ENCODE data around the gene GABRE.

Gene GABRE, protein sequence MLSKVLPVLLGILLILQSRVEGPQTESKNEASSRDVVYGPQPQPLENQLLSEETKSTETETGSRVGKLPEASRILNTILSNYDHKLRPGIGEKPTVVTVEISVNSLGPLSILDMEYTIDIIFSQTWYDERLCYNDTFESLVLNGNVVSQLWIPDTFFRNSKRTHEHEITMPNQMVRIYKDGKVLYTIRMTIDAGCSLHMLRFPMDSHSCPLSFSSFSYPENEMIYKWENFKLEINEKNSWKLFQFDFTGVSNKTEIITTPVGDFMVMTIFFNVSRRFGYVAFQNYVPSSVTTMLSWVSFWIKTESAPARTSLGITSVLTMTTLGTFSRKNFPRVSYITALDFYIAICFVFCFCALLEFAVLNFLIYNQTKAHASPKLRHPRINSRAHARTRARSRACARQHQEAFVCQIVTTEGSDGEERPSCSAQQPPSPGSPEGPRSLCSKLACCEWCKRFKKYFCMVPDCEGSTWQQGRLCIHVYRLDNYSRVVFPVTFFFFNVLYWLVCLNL

DNA sequence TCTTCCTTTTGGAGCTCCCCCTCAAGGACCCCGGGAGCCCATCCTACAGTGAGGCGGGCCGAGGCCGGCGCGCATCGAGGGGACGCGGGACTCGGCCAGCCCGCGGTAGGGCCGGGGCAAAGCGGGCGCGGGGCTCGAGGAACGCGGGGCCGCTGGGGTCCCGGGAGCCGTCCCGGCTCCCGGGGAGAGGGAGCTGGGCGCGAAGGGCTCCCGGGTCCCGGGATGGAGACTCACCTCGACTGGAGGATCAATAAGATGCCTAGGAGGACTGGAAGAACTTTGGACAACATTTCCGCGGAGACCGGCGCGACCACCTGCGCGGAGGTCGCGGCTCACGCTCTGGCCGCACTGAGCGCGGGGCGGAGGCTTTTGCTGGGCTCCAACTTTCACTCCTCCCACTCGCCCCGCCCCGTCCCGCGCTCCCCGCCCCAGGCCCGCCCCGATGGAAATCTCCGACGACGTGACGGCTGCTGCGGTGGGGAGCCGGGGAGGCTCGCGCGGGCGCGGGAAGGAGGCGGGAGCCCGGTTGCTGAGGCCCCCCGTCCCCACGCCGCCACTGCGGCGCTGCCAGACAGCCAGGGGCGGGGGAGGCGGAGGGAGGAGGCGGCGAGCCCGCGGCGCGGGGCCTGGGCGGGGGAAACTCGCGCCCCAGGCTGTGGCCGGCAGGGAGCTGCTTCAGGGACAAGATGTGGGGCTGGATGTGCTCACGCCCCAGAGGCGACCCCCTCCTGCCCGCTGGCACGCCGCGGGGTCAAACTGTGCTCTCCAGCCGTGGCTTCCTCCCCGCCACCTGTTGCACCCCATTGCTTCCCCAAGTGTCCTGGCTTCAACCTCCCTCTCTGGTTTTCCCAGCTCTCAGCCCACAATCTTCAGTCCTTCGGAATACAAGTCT is at the start of gene GABRE:
TSS of gene GABRE (minus strand) at position 341 of the 892 bp plus-strand sequence. CDS start at position 290, 51 bp downstream.
- TF ChIP-seq, protein P1, sequence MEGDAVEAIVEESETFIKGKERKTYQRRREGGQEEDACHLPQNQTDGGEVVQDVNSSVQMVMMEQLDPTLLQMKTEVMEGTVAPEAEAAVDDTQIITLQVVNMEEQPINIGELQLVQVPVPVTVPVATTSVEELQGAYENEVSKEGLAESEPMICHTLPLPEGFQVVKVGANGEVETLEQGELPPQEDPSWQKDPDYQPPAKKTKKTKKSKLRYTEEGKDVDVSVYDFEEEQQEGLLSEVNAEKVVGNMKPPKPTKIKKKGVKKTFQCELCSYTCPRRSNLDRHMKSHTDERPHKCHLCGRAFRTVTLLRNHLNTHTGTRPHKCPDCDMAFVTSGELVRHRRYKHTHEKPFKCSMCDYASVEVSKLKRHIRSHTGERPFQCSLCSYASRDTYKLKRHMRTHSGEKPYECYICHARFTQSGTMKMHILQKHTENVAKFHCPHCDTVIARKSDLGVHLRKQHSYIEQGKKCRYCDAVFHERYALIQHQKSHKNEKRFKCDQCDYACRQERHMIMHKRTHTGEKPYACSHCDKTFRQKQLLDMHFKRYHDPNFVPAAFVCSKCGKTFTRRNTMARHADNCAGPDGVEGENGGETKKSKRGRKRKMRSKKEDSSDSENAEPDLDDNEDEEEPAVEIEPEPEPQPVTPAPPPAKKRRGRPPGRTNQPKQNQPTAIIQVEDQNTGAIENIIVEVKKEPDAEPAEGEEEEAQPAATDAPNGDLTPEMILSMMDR (IDR thresholded peaks at IDR 0.05; ENCODE audit: borderline replicate concordance, insufficient read depth, low read depth, low read length), result no peak
- H3K4me3 ChIP-seq (ENCODE audit: low read depth, low read length), result no peak within 1 kb of the TSS

DNA sequence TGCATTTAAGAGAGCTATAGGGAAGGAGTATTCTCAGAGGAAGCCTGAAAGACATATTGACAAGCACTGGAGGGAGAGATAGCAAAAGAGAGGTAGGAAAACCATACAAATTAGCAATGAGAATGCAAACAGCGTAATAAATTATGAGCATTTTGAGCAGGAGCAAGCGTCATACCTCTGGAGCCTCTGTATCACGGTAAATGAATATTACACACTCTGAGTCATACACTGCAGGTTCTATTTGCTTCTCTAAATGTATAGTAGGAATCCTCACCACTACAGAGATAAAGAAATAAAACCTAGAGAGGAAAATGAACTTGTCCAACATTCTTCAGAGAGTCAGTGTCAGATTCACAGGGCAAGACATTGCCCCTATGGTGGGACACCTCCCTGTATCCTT is 46.4 kb upstream of the GABRE start:
- TF ChIP-seq, protein P1 (IDR thresholded peaks at IDR 0.05; ENCODE audit: borderline replicate concordance, insufficient read depth, low read depth, low read length), result no peak
- H3K4me3 ChIP-seq (ENCODE audit: low read depth, low read length), result no peak overlapping the region

DNA sequence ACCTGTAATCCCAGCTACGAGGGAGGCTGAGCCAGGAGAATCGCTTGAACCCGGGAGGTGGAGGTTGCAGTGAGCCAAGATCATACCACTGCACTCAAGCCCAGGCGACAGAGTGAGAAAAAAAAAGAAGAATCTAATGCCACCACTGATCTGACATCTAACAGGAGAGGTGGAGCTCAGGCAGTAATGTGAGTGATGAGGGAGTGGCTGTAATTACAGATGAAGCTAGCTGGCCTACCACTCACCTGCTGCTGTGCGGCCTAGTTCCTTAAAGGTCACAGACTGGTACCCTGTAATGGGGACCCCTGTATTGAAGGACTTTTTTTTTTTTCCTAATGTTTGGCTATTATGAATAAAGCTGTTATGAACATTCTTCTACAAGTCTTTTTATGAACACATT is 25.3 kb upstream of the GABRE start:
- no peak overlapping the region for H3K4me3 ChIP-seq (ENCODE audit: low read depth, low read length)
- TF ChIP-seq, protein P1 (IDR thresholded peaks at IDR 0.05; ENCODE audit: borderline replicate concordance, insufficient read depth, low read depth, low read length), result no peak

DNA sequence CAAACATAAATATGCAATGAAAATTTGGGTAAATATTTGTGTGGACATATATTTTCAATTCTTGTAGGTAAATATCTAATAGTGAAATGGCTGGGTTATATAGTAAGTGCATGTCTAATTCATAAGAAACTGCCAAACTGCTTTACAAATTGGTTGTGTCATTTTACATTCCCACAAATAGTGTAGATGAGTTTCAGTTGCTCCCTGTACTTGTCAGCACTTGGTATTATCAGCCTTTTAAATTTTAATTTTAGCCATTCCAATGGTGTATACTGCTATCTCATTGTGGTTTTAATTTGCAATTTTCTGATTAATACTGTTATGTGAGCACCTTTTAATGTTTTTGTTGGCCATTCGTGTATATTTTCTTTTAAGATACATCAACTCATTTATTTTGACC is 23.1 kb upstream of the GABRE start:
- H3K4me3 ChIP-seq (ENCODE audit: low read depth, low read length), result no peak overlapping the region
- TF ChIP-seq, protein P1 (IDR thresholded peaks at IDR 0.05; ENCODE audit: borderline replicate concordance, insufficient read depth, low read depth, low read length), result no peak

DNA sequence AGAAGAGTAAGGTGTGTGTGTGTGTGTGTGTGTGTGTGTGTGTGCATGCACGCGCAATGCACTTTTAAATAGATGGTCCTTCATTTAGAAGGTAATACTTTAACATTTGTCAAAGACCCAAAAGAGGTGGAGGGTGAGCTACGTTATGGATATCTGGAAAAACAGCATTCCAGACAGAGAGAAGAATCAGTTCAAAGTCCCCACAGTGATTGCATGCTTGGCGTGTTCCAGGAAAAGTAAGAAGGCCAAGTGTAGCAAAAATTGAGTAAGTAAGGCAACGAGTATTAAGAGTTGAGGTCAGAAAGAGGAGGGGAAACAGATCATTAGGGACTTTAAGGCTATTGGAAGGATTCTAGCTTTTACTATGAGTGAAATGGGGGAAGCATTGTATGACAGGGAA is 21.9 kb upstream of the GABRE start:
- TF ChIP-seq, protein P1 (IDR thresholded peaks at IDR 0.05; ENCODE audit: borderline replicate concordance, insufficient read depth, low read depth, low read length), result no peak
- no peak overlapping the region for H3K4me3 ChIP-seq (ENCODE audit: low read depth, low read length)

DNA sequence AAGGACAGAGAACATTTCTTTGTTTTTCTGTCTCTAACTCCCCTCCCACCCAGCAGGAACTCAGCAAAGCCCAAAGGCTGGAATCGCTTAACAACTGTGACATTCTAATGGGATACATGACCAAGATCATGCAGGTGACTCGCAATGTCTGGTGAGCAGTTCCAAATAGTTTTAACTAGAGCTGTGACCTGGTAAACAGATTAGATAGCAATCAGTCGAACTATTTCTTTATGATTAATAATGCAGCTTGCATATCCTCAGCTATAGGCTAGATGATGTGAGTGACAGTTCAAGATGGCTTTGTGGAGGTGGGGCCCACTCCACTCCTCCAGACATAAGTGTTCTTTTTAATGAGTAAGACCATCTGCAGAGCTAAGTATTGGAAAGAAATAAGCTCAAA is 20.0 kb upstream of the GABRE start:
- H3K4me3 ChIP-seq (ENCODE audit: low read depth, low read length), result no peak overlapping the region
- TF ChIP-seq, protein P1 (IDR thresholded peaks at IDR 0.05; ENCODE audit: borderline replicate concordance, insufficient read depth, low read depth, low read length), result no peak
